Kidney (tissue), 14 donors: ENCODE measurements around the gene ACTR1A. TPM values are rescaled to one million over a fixed set of nuclear protein-coding genes. Genes with fewer than 3 reads are reported as not detected.

Experiments
- DNase-seq, 5 donors: peaks; one replicate each; pipeline ENCODE4 v3.0.0-alpha.2; 2013 to 2020
- FAIRE-seq: peaks from 2 replicates; lab custom pipeline; 2012; peaks lifted over from hg19 to GRCh38; lab: Jason Lieb, UNC
- H3K27ac ChIP-seq, 2 donors: one replicate each; pipeline ENCODE4 v1.7.0; 2013; ENCODE audit warnings: low read depth in 2 of 2, low read length in 2 of 2, inconsistent platforms in 1 of 2
- H3K27me3 ChIP-seq: one replicate; pipeline ENCODE4 v1.7.1; 2013; ENCODE audit warnings: low read length, inconsistent platforms; ENCODE audit not compliant: control insufficient read depth, insufficient read depth
- H3K36me3 ChIP-seq, 3 donors: one replicate each; pipeline versions ENCODE4 v1.7.0 to v1.7.1; 2013; ENCODE audit warnings: low read length in 3 of 3, control low read depth in 1 of 3, inconsistent platforms in 1 of 3; ENCODE audit not compliant: insufficient read depth in 3 of 3, control insufficient read depth in 2 of 3
- H3K4me1 ChIP-seq, 3 donors: one replicate each; pipeline versions ENCODE4 v1.7.0 to v1.7.1; 2013; ENCODE audit warnings: low read length in 3 of 3, inconsistent platforms in 1 of 3, low read depth in 1 of 3; ENCODE audit not compliant: control insufficient read depth in 2 of 3, insufficient read depth in 2 of 3
- H3K4me3 ChIP-seq, 3 donors: one replicate each; pipeline versions ENCODE4 v1.7.0 to v1.8.1; 2013; ENCODE audit warnings: low read length in 3 of 3, control low read depth in 1 of 3, inconsistent platforms in 1 of 3
- H3K9ac ChIP-seq, 3 donors: one replicate each; pipeline versions ENCODE4 v1.7.0 to v1.7.1; 2013; ENCODE audit warnings: low read length in 3 of 3, control low read depth in 1 of 3, inconsistent platforms in 1 of 3
- H3K9me3 ChIP-seq, 3 donors: one replicate each; pipeline versions ENCODE4 v1.7.0 to v1.7.1; 2013; ENCODE audit warnings: low read length in 3 of 3, control low read depth in 1 of 3, inconsistent platforms in 1 of 3; ENCODE audit not compliant: control insufficient read depth in 2 of 3, insufficient read depth in 1 of 3
- intact Hi-C: fragments of 100-400 bp; cut with DNase I; formaldehyde crosslinking; loops from one replicate; pipeline ENCODE4 v1.11.1; 2022
- microRNA-seq: library from miRNA; unstranded; fragments of <30 nt; microRNA quantifications from one replicate; pipeline ENCODE4 v1.2.0, GENCODE V29; 2020
- polyA plus RNA-seq: library from polyadenylated mRNA; stranded (reverse); fragments of 350-450 nt; fragmentation: Illumina TruSeq; extraction: RNeasy Lipid Tissue Mini Kit (QIAGEN cat#74804); gene quantifications from one replicate; pipeline ENCODE4 v1.2.3, GENCODE V29; 2014; ENCODE audit warnings: low read depth, low replicate concordance; ENCODE audit not compliant: insufficient read depth
- total RNA-seq: library from RNA; stranded (reverse); fragmentation: NEBNext Ultra II Directional; extraction: Animal tissue kit (Norgen Biotek cat#: 25700); gene quantifications from one replicate; pipeline ENCODE4 v1.2.1, GENCODE V29; 2021
- TF ChIP-seq, protein P1 (sequence below): IDR thresholded peaks from 3 replicates; pipeline ENCODE4 v1.5.1; 2012; ENCODE audit warnings: mild to moderate bottlenecking, moderate library complexity, borderline replicate concordance; ENCODE audit not compliant: insufficient read depth; ENCODE audit errors: extremely low read depth
- donor health status: control.
- donor health status: control.
- donor health status: control.
- donor health status: control.
- donor health status: control.
- donor health status: DM: yes; HTN: yes; CAD: no.
- donor health status: Normal renal cell carcinoma (clear cell type).

Gene ACTR1A
- total and polyA plus RNA-seq, 2 donors from 2014 or later, result 74.2 to 74.7 TPM

DNA sequence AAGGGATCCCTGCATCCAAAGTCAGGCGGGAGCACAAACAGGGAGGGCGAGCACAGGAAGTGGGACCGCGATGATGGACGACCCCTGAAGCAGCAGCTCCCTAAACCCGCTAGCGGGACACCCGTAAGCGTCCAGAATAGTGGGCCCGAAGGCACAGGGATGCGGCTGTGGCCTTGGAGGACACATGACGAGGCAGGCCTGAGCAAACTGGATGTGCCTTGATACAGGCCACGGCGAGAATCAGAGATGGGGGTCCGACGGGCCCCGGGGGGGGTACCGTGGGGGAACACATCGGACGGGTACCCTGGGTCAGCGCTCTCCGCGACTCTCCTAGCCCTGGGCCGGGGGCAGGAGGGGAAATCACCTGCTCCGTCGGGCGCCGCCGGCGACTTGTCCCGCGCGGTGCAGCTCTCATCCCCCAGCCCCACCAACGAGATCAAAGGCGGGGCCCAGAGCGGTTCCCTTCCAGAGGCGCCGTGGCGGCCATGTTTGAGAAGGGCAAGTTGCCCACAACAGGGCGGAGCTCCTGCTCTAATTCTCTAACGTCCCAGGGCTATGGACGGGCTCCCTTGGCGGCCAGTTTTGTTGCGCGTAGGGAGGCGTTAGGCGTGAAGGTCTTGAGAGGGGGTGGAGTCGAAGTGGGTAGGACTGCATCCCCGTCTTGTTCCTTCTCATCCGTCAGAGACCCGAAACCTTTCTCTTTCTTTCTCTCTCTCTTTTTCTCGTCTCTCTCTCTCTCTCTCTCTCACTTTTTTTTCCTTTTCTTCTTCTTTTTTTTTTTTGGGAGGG lies 70.2 kb downstream of the ACTR1A start, which contains the start of gene CUEDC2:
CUEDC2 (minus strand) TSS at position 413 of the 789 bp plus-strand sequence. CDS start 7,386 bp downstream, outside the sequence.
- FAIRE-seq (no peak), DNase-seq (peak; percentile 98 to 99 (median 98))
- TF ChIP-seq, protein P1, sequence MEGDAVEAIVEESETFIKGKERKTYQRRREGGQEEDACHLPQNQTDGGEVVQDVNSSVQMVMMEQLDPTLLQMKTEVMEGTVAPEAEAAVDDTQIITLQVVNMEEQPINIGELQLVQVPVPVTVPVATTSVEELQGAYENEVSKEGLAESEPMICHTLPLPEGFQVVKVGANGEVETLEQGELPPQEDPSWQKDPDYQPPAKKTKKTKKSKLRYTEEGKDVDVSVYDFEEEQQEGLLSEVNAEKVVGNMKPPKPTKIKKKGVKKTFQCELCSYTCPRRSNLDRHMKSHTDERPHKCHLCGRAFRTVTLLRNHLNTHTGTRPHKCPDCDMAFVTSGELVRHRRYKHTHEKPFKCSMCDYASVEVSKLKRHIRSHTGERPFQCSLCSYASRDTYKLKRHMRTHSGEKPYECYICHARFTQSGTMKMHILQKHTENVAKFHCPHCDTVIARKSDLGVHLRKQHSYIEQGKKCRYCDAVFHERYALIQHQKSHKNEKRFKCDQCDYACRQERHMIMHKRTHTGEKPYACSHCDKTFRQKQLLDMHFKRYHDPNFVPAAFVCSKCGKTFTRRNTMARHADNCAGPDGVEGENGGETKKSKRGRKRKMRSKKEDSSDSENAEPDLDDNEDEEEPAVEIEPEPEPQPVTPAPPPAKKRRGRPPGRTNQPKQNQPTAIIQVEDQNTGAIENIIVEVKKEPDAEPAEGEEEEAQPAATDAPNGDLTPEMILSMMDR, result peak; percentile 20
- H3K9me3 ChIP-seq, result no peaks in the 10 kb centered on the region
- intact Hi-C loops, result no loop called here
- H3K36me3 ChIP-seq, result peaks cover 0 to under 1% (median 0%) of the 10 kb centered on the region in 3 donors
- peak within 1 kb of the TSS; percentile 90 to 93 (median 90) for H3K9ac ChIP-seq
- peak within 1 kb of the TSS; percentile 39 to 63 for H3K27ac ChIP-seq
- H3K27me3 ChIP-seq, result no peaks in the 10 kb centered on the region
- H3K4me1 ChIP-seq, result peaks cover 0 to 9% (median 6%) of the 10 kb centered on the region in 3 donors
- H3K4me3 ChIP-seq, result peak within 1 kb of the TSS; percentile 88 to 89 (median 88)

DNA sequence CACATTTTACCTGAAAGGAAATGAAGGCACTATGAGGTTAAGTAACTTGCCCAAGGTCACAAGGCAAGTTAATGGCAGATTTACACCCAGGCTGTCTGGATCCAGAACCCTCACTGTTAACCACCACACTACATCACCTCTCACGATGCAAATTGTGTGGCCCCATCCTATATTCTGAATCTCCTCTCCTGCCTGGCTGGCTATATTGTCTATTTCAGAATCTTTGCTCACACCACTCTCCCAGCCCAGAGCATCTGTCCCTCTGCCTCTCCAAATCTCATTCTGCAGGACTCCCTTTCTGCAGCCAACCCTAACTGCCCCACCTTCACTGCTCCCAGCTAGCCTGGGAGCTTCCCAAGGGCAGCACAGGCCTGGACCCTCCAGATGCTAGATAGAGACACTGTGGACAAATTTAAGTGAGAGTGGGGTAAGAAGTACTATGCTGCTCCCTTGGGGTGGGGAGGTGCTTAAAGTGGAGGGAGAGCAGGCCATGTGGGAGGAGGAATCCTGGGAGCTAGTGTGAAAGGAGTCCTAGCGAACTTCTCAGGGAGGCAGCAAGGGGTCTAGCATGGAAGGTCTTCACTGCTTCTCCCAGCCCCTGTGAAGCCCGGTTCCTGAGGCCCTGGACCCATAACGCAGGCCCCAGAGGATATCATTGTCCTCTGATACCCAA lies 70.9 kb downstream of the ACTR1A start:
- peak overlapping the region; percentile 90 to 93 (median 90) for H3K9ac ChIP-seq
- FAIRE-seq (no peak), DNase-seq (peak in 2 of 5 donors; percentile 47 to 49)
- H3K36me3 ChIP-seq, result peaks cover 0 to 3% (median 0%) of the 10 kb centered on the region in 3 donors
- peak overlapping the region; percentile 88 to 89 (median 88) for H3K4me3 ChIP-seq
- no peaks in the 10 kb centered on the region for H3K9me3 ChIP-seq
- H3K27ac ChIP-seq, result peak overlapping the region; percentile 39 to 63
- TF ChIP-seq, protein P1, result no peak
- H3K4me1 ChIP-seq, result peaks cover 0 to 9% (median 6%) of the 10 kb centered on the region in 3 donors
- no peaks in the 10 kb centered on the region for H3K27me3 ChIP-seq
- intact Hi-C loops, result no loop called here

DNA sequence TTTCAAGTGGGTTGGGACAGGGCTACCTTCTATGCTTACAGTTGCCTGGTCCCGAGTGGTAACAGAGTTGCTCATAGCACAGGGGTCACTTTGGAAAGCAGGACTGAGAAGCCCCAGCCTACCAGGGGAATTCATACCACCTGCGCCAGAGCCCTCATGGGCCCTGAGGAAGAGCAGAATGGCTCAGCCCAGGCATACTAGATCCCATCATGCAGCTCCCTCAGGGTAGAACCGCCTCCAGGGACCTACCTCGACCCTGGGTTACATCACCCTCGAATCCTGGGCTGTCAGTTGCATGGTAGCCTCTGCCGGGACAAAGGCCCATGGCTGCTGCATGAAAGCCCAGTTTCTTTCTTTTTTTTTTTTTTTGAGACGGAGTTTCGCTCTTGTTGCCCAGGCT lies 73.0 kb downstream of the ACTR1A start:
- DNase-seq, result no peak
- intact Hi-C loops, result no loop called here

More for the DNA sequence above, 73.0 kb downstream of the ACTR1A start:
- Histone ChIP-seq H3K9me3 (no peaks in the 10 kb centered on the region), H3K4me3 (no peak overlapping the region), H3K9ac (no peak overlapping the region), H3K36me3 (peaks cover 0 to 3% (median 2%) of the 10 kb centered on the region in 3 donors), H3K4me1 (peaks cover 0 to 9% (median 6%) of the 10 kb centered on the region in 3 donors), H3K27me3 (no peaks in the 10 kb centered on the region), H3K27ac (no peak overlapping the region)
- FAIRE-seq, result no peak
- TF ChIP-seq, protein P1, result no peak

Small RNAs within 50 kb of the gene (microRNA-seq; reads per million reads assigned to microRNA genes)
- gene MIR146B, result 3,781 reads per million, percentile 90 among the genes with 10 or more reads in this experiment

Other genes starting within 250 kb of the ACTR1A start
- gene NFKB2, start 107.0 kb downstream of the ACTR1A start, total RNA-seq, result 62.7 TPM
- gene NFKB2, start 107.0 kb downstream of the ACTR1A start, polyA plus RNA-seq, result 14.0 TPM
- 2.2 TPM for gene PSD, start 83.9 kb downstream of the ACTR1A start, total RNA-seq
- 1.2 TPM for gene PSD, start 83.9 kb downstream of the ACTR1A start, polyA plus RNA-seq
- gene FBXL15, start 81.9 kb downstream of the ACTR1A start, total RNA-seq, result 17.9 TPM
- 28.0 TPM for gene FBXL15, start 81.9 kb downstream of the ACTR1A start, polyA plus RNA-seq
- gene CUEDC2, start 70.1 kb downstream of the ACTR1A start, total RNA-seq, result 50.9 TPM
- 117 TPM for gene CUEDC2, start 70.1 kb downstream of the ACTR1A start, polyA plus RNA-seq
- gene C10orf95, start 51.2 kb downstream of the ACTR1A start, total RNA-seq, result 2.7 TPM
- 0.62 TPM for gene C10orf95, start 51.2 kb downstream of the ACTR1A start, polyA plus RNA-seq
- gene SUFU, start 1.3 kb upstream of the ACTR1A start, total RNA-seq, result 18.9 TPM
- 6.5 TPM for gene SUFU, start 1.3 kb upstream of the ACTR1A start, polyA plus RNA-seq
- gene TRIM8, start 141.8 kb upstream of the ACTR1A start, total RNA-seq, result 198 TPM
- gene TRIM8, start 141.8 kb upstream of the ACTR1A start, polyA plus RNA-seq, result 160 TPM
- 16.3 TPM for gene ARL3, start 211.7 kb upstream of the ACTR1A start, total RNA-seq
- gene ARL3, start 211.7 kb upstream of the ACTR1A start, polyA plus RNA-seq, result 28.8 TPM
- gene SFXN2, start 211.9 kb upstream of the ACTR1A start, total RNA-seq, result 17.3 TPM
- gene SFXN2, start 211.9 kb upstream of the ACTR1A start, polyA plus RNA-seq, result 72.1 TPM
- 55.7 TPM for gene WBP1L, start 241.2 kb upstream of the ACTR1A start, total RNA-seq
- gene WBP1L, start 241.2 kb upstream of the ACTR1A start, polyA plus RNA-seq, result 27.8 TPM